Measurements from ENCODE around the gene DTD1. TPM values are rescaled to one million over a fixed set of nuclear protein-coding genes. Genes with fewer than 3 reads are reported as not detected.

The DTD1 gene
- total RNA-seq, 1 donor from 2014 or later: 29.8 TPM

DNA sequence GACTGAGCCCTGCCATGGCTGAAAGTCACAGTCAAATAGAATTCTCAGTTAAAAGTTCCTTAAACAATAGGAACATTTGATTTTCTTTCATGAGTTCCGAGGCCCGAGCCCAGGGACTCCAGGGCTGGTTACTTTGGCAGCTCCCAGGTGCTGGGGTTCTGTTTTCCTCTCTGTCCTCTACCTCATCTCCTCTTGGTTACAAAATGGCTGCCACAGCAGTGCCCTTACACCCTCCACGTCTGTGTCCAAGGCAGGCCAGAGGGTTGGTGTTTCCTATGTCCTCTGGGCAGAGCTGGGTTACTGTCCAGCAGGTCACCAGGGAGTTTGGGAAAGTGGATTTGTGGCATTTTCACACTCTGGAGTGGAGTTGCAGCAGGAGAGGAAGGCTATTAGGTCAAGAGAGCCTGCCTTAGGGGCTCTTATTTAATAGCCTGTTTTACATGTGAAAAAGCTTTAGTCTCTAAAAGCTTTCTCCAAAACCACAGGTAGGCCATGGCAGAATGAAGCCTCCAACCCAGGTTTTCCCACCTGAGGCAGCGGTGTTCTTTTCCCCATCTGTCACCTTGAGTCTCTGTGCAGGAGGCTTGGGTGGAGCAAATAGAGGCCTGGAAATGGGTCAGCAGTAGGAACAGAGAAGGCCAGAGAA lies 111.0 kb downstream of the DTD1 start:
- no peaks in the 10 kb centered on the region for H3K4me1 Mint-ChIP-seq (ENCODE audit: unreplicated experiment)
- DNase-seq (ENCODE audit: extremely low spot score, unreplicated experiment): no peak
- H3K4me3 Mint-ChIP-seq: no peak overlapping the region
- H3K9me3 Mint-ChIP-seq: no peaks in the 10 kb centered on the region
- H3K27ac Mint-ChIP-seq: no peak overlapping the region
- H3K27me3 Mint-ChIP-seq: no peaks in the 10 kb centered on the region
- TF ChIP-seq, protein P1, sequence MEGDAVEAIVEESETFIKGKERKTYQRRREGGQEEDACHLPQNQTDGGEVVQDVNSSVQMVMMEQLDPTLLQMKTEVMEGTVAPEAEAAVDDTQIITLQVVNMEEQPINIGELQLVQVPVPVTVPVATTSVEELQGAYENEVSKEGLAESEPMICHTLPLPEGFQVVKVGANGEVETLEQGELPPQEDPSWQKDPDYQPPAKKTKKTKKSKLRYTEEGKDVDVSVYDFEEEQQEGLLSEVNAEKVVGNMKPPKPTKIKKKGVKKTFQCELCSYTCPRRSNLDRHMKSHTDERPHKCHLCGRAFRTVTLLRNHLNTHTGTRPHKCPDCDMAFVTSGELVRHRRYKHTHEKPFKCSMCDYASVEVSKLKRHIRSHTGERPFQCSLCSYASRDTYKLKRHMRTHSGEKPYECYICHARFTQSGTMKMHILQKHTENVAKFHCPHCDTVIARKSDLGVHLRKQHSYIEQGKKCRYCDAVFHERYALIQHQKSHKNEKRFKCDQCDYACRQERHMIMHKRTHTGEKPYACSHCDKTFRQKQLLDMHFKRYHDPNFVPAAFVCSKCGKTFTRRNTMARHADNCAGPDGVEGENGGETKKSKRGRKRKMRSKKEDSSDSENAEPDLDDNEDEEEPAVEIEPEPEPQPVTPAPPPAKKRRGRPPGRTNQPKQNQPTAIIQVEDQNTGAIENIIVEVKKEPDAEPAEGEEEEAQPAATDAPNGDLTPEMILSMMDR (conservative IDR thresholded peaks at IDR 0.05): no peak
- H3K36me3 Mint-ChIP-seq: no peaks in the 10 kb centered on the region

- no peaks in the 10 kb centered on the region for H3K36me3 Mint-ChIP-seq
- TF ChIP-seq, protein P1 (conservative IDR thresholded peaks at IDR 0.05): no peak
- no peak overlapping the region for H3K27ac Mint-ChIP-seq
- H3K4me1 Mint-ChIP-seq (ENCODE audit: unreplicated experiment): peaks cover 3% of the 10 kb centered on the region
- no peak for DNase-seq (ENCODE audit: extremely low spot score, unreplicated experiment)
- H3K9me3 Mint-ChIP-seq: no peaks in the 10 kb centered on the region
- H3K4me3 Mint-ChIP-seq: no peak overlapping the region
- no peaks in the 10 kb centered on the region for H3K27me3 Mint-ChIP-seq
Measured at GRCh38 chr20:18701969-18702368, 114.1 kb downstream of the DTD1 start.

DNA sequence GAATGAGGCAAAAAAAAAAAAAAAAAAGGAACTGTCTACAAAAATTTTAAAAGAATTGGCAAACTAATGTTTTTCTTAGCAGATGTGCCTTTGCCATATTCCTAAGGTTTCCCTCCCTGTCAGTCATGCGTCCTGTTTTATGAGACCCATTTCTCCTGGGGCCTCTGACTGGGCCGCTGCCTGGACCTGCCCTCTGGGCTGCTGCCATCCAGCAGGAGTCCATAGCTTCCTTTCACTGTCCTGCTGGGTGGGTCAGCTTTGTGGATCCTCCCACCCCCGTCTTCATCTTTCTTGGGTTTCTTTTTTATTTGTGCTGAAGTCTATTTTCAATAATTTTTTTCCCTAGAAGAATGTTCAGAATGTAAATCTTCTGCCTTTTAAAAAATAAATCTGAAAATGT lies 114.9 kb downstream of the DTD1 start:
- DNase-seq (ENCODE audit: extremely low spot score, unreplicated experiment): no peak
- Mint-ChIP-seq H3K4me1 (ENCODE audit: unreplicated experiment) (peaks cover 3% of the 10 kb centered on the region), H3K27me3 (no peaks in the 10 kb centered on the region), H3K9me3 (no peaks in the 10 kb centered on the region), H3K27ac (no peak overlapping the region), H3K4me3 (no peak overlapping the region), H3K36me3 (no peaks in the 10 kb centered on the region)
- TF ChIP-seq, protein P1 (conservative IDR thresholded peaks at IDR 0.05): no peak

DNA sequence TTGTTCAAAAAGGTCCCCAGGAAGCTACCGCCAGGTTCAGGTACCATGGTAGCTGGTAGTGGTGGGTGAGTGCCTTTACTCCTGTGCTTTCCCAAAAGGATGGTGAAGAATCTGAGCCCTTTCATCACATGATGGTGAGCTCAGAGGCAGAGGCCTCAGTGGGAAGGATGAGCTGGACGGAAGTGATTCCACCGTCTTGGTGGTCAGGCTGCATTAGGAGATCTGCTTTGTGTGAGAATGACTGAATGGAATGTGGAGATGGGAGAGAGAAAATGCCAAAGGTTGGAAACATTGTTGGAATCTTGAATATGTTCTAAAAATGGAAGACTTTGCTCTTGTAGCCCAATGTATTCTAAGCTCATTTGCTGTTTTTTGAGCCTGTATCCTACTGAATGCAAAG lies 117.6 kb downstream of the DTD1 start:
- Mint-ChIP-seq H3K36me3 (no peaks in the 10 kb centered on the region), H3K27ac (no peak overlapping the region), H3K4me1 (ENCODE audit: unreplicated experiment) (peaks cover 3% of the 10 kb centered on the region), H3K4me3 (no peak overlapping the region), H3K9me3 (no peaks in the 10 kb centered on the region), H3K27me3 (no peaks in the 10 kb centered on the region)
- DNase-seq (ENCODE audit: extremely low spot score, unreplicated experiment): no peak
- TF ChIP-seq, protein P1 (conservative IDR thresholded peaks at IDR 0.05): no peak

DNA sequence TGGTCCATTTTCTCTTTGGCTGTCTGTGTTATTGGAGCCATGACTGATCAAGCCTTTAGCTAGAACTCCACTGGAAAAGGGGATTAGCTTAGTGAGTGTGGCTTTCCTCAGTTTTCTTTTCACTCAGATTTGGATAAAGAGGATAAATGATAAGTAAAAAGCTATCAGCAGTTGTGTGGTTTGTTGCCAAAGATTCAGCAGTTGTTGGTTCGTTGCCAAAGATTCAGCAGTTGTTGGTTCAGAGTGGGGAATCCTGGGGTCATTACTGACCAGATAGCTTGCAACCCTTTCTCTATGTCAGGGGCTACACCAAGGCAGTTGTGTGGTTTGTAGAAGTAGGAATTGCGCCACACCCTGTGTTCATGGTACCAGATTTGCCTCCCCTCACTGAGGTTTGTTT lies 118.1 kb downstream of the DTD1 start:
- Mint-ChIP-seq H3K27ac (no peak overlapping the region), H3K9me3 (no peaks in the 10 kb centered on the region), H3K36me3 (no peaks in the 10 kb centered on the region)

More for the DNA sequence above, 118.1 kb downstream of the DTD1 start:
- H3K27me3 Mint-ChIP-seq: no peaks in the 10 kb centered on the region
- TF ChIP-seq, protein P1 (conservative IDR thresholded peaks at IDR 0.05): no peak
- no peak overlapping the region for H3K4me3 Mint-ChIP-seq
- H3K4me1 Mint-ChIP-seq (ENCODE audit: unreplicated experiment): peaks cover 3% of the 10 kb centered on the region
- no peak for DNase-seq (ENCODE audit: extremely low spot score, unreplicated experiment)

All from type B pancreatic cell (in vitro differentiated cells).